ENCODE measurements around the gene RNU11. TPM values are rescaled to one million over a fixed set of nuclear protein-coding genes. Genes with fewer than 3 reads are reported as not detected.

Gene RNU11
- total and polyA plus RNA-seq, 3 donors from 2014 or later = not detected

DNA sequence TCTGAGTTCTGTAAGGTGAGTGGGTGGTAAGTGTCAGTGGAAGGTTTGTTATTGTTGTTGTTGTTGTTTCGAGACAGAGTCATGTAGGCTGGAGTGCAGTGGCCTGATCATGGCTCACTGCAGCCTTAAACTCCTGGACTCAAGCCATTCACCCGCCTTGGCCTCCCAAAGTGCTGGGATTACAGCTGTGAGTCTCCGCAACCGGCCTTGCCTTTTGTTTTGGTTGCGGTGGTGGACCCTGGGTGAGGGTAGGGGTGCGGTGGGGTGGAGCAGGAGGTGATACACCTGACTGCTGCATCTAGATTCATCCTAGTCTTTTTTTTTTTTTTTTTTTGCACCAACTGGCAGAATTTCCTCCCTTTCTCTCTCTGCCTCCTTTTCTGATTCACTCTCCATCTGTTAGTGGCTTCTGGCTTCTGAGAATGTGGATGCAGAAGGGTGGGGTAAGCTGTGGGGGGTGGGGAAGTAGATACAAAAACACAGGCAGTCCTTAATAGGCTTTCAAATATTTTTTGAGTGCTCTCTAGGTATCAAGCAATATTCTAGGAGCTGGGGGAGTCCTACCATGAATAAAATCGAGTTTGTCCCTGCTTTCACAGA, 15.6 kb downstream of the RNU11 start:
- TF ChIP-seq POLR2A (IDR thresholded peaks at IDR 0.05) = no peak
- TF ChIP-seq, protein P1, sequence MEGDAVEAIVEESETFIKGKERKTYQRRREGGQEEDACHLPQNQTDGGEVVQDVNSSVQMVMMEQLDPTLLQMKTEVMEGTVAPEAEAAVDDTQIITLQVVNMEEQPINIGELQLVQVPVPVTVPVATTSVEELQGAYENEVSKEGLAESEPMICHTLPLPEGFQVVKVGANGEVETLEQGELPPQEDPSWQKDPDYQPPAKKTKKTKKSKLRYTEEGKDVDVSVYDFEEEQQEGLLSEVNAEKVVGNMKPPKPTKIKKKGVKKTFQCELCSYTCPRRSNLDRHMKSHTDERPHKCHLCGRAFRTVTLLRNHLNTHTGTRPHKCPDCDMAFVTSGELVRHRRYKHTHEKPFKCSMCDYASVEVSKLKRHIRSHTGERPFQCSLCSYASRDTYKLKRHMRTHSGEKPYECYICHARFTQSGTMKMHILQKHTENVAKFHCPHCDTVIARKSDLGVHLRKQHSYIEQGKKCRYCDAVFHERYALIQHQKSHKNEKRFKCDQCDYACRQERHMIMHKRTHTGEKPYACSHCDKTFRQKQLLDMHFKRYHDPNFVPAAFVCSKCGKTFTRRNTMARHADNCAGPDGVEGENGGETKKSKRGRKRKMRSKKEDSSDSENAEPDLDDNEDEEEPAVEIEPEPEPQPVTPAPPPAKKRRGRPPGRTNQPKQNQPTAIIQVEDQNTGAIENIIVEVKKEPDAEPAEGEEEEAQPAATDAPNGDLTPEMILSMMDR (IDR thresholded peaks at IDR 0.05) = no peak
- 70 to 82% methylated on average over 7 of the region's 7 CpGs for WGBS, 2 donors
- H3K27ac ChIP-seq = no peak overlapping the region
- no peak for DNase-seq
- H3K27me3 ChIP-seq = no peaks in the 10 kb centered on the region
- H3K36me3 ChIP-seq (ENCODE audit: low read depth, missing control alignments) = no peaks in the 10 kb centered on the region
- peaks cover 7% of the 10 kb centered on the region for H3K4me1 ChIP-seq
- H3K9me3 ChIP-seq = no peaks in the 10 kb centered on the region
- intact Hi-C loops (cut with DNase I; ENCODE audit: low total_unique reads) = no loop called here
- no peak overlapping the region for H3K4me3 ChIP-seq

DNA sequence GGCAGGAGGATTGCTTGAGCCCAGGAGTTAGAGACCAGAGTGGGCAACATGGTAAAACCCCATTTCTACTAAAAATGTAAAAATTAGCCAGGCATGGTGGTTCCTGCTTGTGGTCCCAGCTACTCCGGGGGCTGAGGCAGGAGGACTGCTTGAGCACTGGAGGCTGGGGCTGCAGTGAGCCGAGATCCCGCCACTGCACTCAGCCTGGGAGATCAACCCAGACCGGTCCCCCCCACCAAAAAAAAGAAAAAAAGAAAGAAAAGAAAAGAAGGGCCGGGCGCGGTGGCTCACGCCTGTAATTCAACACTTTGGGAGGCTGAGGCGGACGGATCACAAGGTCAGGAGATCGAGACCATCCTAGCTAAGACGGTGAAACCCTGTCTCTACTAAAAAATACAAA, 18.4 kb downstream of the RNU11 start:
- Histone ChIP-seq H3K36me3 (ENCODE audit: low read depth, missing control alignments) (no peaks in the 10 kb centered on the region), H3K27me3 (no peaks in the 10 kb centered on the region), H3K9me3 (no peaks in the 10 kb centered on the region), H3K4me3 (no peak overlapping the region), H3K27ac (no peak overlapping the region), H3K4me1 (peaks cover 7% of the 10 kb centered on the region)
- 71 to 77% methylated on average over 9 to 12 of the region's 12 CpGs for WGBS, 2 donors
- no peak for DNase-seq
- intact Hi-C loops (cut with DNase I; ENCODE audit: low total_unique reads) = no loop called here
- TF ChIP-seq POLR2A (IDR thresholded peaks at IDR 0.05) = no peak
- TF ChIP-seq, protein P1 (IDR thresholded peaks at IDR 0.05) = no peak

DNA sequence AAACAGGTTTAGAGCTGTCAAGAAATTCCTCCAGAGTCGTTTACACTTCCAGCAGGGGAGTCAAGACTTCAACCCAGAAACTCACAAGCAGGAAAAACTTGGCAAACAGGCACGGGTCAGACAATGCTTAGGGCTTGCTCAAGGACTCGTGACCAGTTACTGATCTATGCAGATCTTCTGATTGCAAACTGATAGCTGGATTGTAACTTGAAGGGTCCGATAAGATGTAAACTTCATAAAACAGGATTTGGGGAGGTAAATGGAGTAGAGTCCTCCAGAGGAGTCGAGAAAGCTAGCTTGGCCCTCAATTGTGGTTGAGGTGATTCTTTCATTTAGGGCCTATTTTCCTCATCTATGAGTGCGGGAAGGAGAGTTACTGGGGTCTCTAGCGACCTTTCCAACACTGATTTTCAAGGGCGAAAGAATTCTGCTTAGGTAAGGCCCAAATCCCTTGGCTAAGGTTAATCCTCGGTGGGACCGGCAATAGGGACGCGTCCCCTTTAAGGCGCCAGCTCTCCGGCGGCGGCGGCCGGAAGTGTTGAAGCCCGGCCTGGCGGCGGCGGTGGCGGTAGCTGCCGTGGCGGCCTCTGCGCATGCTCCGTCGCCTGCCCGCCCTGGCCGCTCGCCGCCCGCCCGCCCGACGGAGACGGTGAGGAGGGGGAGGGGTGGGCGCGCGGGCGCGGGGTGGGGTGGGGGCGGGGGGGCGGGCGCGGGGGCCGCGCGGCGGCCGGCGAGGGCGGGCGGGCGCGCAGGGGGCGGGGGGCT, 20.0 kb downstream of the RNU11 start, which contains the start of gene GMEB1:
Gene GMEB1, plus strand, starts transcription at position 594 of the 765 bp plus-strand sequence. CDS start 14,829 bp downstream, outside the sequence.
- Histone ChIP-seq H3K27ac (peak within 1 kb of the TSS; percentile 89 to 94), H3K9me3 (no peaks in the 10 kb centered on the region), H3K27me3 (no peaks in the 10 kb centered on the region), H3K4me3 (peak within 1 kb of the TSS; percentile 75 to 81), H3K36me3 (ENCODE audit: low read depth, missing control alignments) (no peaks in the 10 kb centered on the region), H3K4me1 (peaks cover 7% of the 10 kb centered on the region)
- WGBS, 2 donors = 0 to 2% methylated on average over 9 to 19 of the region's 57 CpGs
- intact Hi-C loops (cut with DNase I; ENCODE audit: low total_unique reads) = no loop called here
- peak; percentile 89 for DNase-seq
- TF ChIP-seq, protein P1 (IDR thresholded peaks at IDR 0.05) = no peak
- TF ChIP-seq POLR2A (IDR thresholded peaks at IDR 0.05) = no peak

DNA sequence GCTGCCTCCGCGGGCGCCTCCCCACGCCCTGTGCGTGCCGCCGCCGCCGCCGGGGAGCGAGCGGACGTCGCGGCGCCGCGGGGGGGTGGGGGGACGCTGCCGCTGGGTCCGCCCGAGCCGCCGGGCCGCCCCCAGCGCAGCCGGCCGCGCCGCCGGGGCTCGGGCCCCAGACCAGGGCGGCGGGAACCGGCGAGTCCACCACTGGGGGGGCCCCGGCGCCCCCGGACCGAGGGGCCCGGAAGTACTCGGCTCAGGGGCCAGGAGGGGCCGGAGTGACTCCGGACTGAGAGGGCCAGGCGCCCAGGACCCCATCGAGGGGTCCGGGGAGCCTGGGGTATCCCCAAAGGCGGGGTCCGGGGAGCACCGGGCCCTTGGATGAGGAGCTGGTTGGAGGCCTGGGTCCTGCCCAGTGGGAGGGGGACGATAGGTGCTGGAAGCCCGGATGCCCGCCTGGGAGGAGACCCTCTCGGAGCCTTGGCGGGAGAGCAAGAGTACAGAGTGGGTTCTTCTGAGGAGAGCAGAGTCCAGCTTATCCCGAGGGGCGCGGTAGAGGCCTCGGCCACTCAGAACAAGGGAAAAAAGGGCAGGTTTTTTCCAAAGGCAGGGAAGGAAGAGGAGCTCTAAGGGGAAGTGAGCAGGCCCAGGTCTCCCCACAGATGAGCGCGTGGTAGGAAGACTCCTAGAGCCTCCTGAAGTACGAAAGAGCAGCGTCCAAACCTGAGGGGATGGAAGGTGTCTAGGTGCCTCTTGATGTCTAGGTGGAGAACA, 20.7 kb downstream of the RNU11 start:
- Histone ChIP-seq H3K4me1 (peaks cover 7% of the 10 kb centered on the region), H3K9me3 (no peaks in the 10 kb centered on the region), H3K4me3 (peak overlapping the region; percentile 75 to 81), H3K27ac (peak overlapping the region; percentile 86 to 92), H3K27me3 (no peaks in the 10 kb centered on the region), H3K36me3 (ENCODE audit: low read depth, missing control alignments) (no peaks in the 10 kb centered on the region)
- no peak for TF ChIP-seq POLR2A (IDR thresholded peaks at IDR 0.05)
- TF ChIP-seq, protein P1 (IDR thresholded peaks at IDR 0.05) = no peak
- 0 to 1% methylated on average over 11 to 22 of the region's 63 CpGs for WGBS, 2 donors
- intact Hi-C loops (cut with DNase I; ENCODE audit: low total_unique reads) = no loop called here
- peak; percentile 57 for DNase-seq

All from testis (tissue), 3 donors.